Mammary epithelial cell (primary cell): ENCODE data around the gene STX17.

ENCODE experiments used
- EZH2 ChIP-seq: IDR thresholded peaks from 2 replicates; pipeline ENCODE4 v1.6.1; 2012; ENCODE audit warnings: low read length, inconsistent platforms, borderline replicate concordance
- TF ChIP-seq, protein P1 (sequence below), 2 donors: IDR thresholded peaks in 1 of 2; conservative IDR thresholded peaks in 1 of 2; 2 replicates each; pipeline ENCODE4 v1.5.1; 2011 to 2012; ENCODE audit warnings: inconsistent platforms in 2 of 2, low read length in 2 of 2, mild to moderate bottlenecking in 2 of 2, control low read depth in 1 of 2, low read depth in 1 of 2; ENCODE audit not compliant: insufficient read depth in 1 of 2; ENCODE audit errors: extremely low read depth in 1 of 2

DNA sequence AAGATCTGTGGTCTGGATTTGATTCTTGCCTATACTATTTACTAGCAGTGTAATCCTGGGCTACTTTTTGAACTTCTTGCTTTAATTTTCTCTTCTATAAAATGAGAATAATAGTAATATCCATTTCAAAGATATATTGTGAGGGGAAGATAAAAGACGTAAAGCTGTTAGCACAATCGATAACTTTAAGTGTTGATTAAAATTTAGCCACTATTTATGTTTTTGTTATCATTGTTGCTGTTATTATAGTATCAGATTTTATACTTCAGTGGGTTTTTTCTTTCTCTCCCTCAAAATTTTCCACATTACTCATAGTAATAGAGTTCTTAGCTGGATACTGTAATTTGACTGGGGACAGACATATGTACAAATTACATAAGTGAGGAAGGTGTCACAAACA lies 42.0 kb downstream of the STX17 start:
- TF ChIP-seq, protein P1, sequence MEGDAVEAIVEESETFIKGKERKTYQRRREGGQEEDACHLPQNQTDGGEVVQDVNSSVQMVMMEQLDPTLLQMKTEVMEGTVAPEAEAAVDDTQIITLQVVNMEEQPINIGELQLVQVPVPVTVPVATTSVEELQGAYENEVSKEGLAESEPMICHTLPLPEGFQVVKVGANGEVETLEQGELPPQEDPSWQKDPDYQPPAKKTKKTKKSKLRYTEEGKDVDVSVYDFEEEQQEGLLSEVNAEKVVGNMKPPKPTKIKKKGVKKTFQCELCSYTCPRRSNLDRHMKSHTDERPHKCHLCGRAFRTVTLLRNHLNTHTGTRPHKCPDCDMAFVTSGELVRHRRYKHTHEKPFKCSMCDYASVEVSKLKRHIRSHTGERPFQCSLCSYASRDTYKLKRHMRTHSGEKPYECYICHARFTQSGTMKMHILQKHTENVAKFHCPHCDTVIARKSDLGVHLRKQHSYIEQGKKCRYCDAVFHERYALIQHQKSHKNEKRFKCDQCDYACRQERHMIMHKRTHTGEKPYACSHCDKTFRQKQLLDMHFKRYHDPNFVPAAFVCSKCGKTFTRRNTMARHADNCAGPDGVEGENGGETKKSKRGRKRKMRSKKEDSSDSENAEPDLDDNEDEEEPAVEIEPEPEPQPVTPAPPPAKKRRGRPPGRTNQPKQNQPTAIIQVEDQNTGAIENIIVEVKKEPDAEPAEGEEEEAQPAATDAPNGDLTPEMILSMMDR (conservative IDR thresholded peaks at IDR 0.05 in 1 of 2, IDR thresholded peaks at IDR 0.05 in 1 of 2; ENCODE audit: extremely low read depth in 1 of 2, insufficient read depth in 1 of 2, low read depth in 1 of 2, low read length in 2 of 2) = no peak
- TF ChIP-seq EZH2 = no peak
